HepG2 (cell line): Measurements from ENCODE around the gene HNRNPUL2. TPM values are rescaled to one million over a fixed set of nuclear protein-coding genes. Genes with fewer than 3 reads are reported as not detected.

ENCODE experiments used
- AKNA ChIP-seq: sonication (generic); formaldehyde crosslinking; IDR thresholded peaks from 2 replicates; pipeline ENCODE4 v1.4.0; 2020; ENCODE audit warnings: missing genetic modification reagents, borderline replicate concordance
- CHD4 ChIP-seq: fragments of 200-600 bp; sonication (generic); IDR thresholded peaks from 2 replicates; pipeline ENCODE4 v1.7.0; 2017; ENCODE audit warnings: mild to moderate bottlenecking, low read length, borderline replicate concordance
- KDM3A ChIP-seq: IDR thresholded peaks from 2 replicates; pipeline ENCODE4 v1.6.1; 2018; ENCODE audit warnings: low read depth, missing compliant biosample characterization
- MNT ChIP-seq: fragments of 450-650 bp; IDR thresholded peaks from 2 replicates; pipeline ENCODE4 v1.6.1; 2016
- PHF21A ChIP-seq: sonication (generic); formaldehyde crosslinking; IDR thresholded peaks from 2 replicates; pipeline ENCODE4 v1.5.0; 2020; ENCODE audit warnings: mild to moderate bottlenecking, missing genetic modification reagents
- SMAD3 ChIP-seq: sonication (generic); formaldehyde crosslinking; IDR thresholded peaks from 2 replicates; pipeline ENCODE4 v1.4.0; 2020; ENCODE audit warnings: missing genetic modification reagents
- TSC22D2 ChIP-seq: sonication (generic); formaldehyde crosslinking; IDR thresholded peaks from 2 replicates; pipeline ENCODE4 v1.5.1; 2020; ENCODE audit warnings: missing genetic modification reagents, mild to moderate bottlenecking, borderline replicate concordance
- ZFP90 ChIP-seq: sonication (generic); formaldehyde crosslinking; IDR thresholded peaks from 2 replicates; pipeline ENCODE4 v1.8.0; 2022; ENCODE audit warnings: missing genetic modification reagents, mild to moderate bottlenecking, inconsistent platforms, borderline replicate concordance
- ZGPAT ChIP-seq: IDR thresholded peaks from 2 replicates; pipeline ENCODE4 v1.6.1; 2016; ENCODE audit warnings: mild to moderate bottlenecking
- ZMYM2 ChIP-seq: sonication (generic); formaldehyde crosslinking; IDR thresholded peaks from 2 replicates; pipeline ENCODE4 v1.8.0; 2022; ENCODE audit warnings: mild to moderate bottlenecking, missing genetic modification reagents
- ZNF121 ChIP-seq: sonication (generic); formaldehyde crosslinking; IDR thresholded peaks from 2 replicates; pipeline ENCODE4 v1.5.0; 2020; ENCODE audit warnings: mild to moderate bottlenecking, missing genetic modification reagents
- ZNF275 ChIP-seq: sonication (generic); formaldehyde crosslinking; IDR thresholded peaks from 2 replicates; pipeline ENCODE4 v1.8.0; 2022; ENCODE audit warnings: missing genetic modification reagents, mild to moderate bottlenecking, inconsistent platforms, borderline replicate concordance
- ZNF292 ChIP-seq: sonication (generic); formaldehyde crosslinking; IDR thresholded peaks from 2 replicates; pipeline ENCODE4 v1.8.1; 2022; ENCODE audit warnings: mild to moderate bottlenecking, low read depth, missing genetic modification reagents, borderline replicate concordance
- ZNF329 ChIP-seq: sonication (generic); formaldehyde crosslinking; IDR thresholded peaks from 2 replicates; pipeline ENCODE4 v1.9.0; 2021; ENCODE audit warnings: low read depth, mild to moderate bottlenecking, missing genetic modification reagents
- ZNF513 ChIP-seq: sonication (generic); formaldehyde crosslinking; conservative IDR thresholded peaks from 2 replicates; pipeline ENCODE4 v1.5.0; 2020; ENCODE audit warnings: missing genetic modification reagents
- ZNF543 ChIP-seq: sonication (generic); formaldehyde crosslinking; IDR thresholded peaks from 2 replicates; pipeline ENCODE4 v1.4.0; 2020; ENCODE audit warnings: mild to moderate bottlenecking, missing genetic modification reagents
- ZNF761 ChIP-seq: sonication (generic); formaldehyde crosslinking; conservative IDR thresholded peaks from 2 replicates; pipeline ENCODE4 v1.4.0; 2020; ENCODE audit warnings: mild to moderate bottlenecking, missing genetic modification reagents
- ZNF839 ChIP-seq: sonication (generic); formaldehyde crosslinking; IDR thresholded peaks from 2 replicates; pipeline ENCODE4 v1.4.0; 2020; ENCODE audit warnings: missing genetic modification reagents, mild to moderate bottlenecking, borderline replicate concordance
- polyA plus RNA-seq, 8 experiments: library from polyadenylated mRNA; depleted of rRNA in 3 of 8; stranded (reverse) in 7 of 8; unstranded in 1 of 8; fragments of >200 nt; fragmentation: Illumina TruSeq in 4 of 8; extraction: Trizol in 4 of 8; gene quantifications; 2 replicates each; pipeline versions ENCODE4 v1.2.1 to v1.2.3, GENCODE V29; 2011 to 2016; ENCODE audit warnings: low read depth in 4 of 8, missing spikeins in 1 of 8, mixed read lengths in 1 of 8; ENCODE audit not compliant: insufficient read depth in 1 of 8
- total RNA-seq, 5 experiments: library from RNA; depleted of rRNA; stranded (reverse); fragments of >200 nt; fragmentation: Illumina TruSeq; extraction: Trizol; gene quantifications; 2 replicates each; pipeline ENCODE4 v1.2.3, GENCODE V29; 2016; ENCODE audit warnings: low read depth in 1 of 5

The HNRNPUL2 gene
- total and polyA plus RNA-seq, 2 of the 13 experiments (the other 11 are each of a cell fraction or from before 2014, with no cell fraction given): 8.4 to 9.6 TPM

- TF ChIP-seq CHD4 (peak; percentile 60; the same call in 1 of the 2 replicates), KDM3A (CRISPR knock-in tag) (peak; percentile 7; the same call in 1 of the 2 replicates), SMAD3 (CRISPR knock-in tag) (0 out of 2 replicates have a peak, but pooled peaks have one; percentile 0), ZGPAT (no peak), TSC22D2 (CRISPR knock-in tag) (0 out of 2 replicates have a peak, but pooled peaks have one; percentile 4), ZNF292 (peak; percentile 26; the same call in 1 of the 2 replicates), ZMYM2 (CRISPR knock-in tag) (peak; percentile 49; the same call in 1 of the 2 replicates), ZNF839 (CRISPR knock-in tag) (no peak), ZNF513 (CRISPR knock-in tag) (no peak), ZNF329 (CRISPR knock-in tag) (0 out of 2 replicates have a peak, but pooled peaks have one; percentile 29), ZNF121 (CRISPR knock-in tag) (0 out of 2 replicates have a peak, but pooled peaks have one; percentile 19), AKNA (CRISPR knock-in tag) (0 out of 2 replicates have a peak, but pooled peaks have one; percentile 51), MNT (no peak), ZNF761 (CRISPR knock-in tag) (no peak), PHF21A (CRISPR knock-in tag) (no peak), ZFP90 (CRISPR knock-in tag) (peak; percentile 20; the same call in 1 of the 2 replicates), ZNF543 (no peak), ZNF275 (CRISPR knock-in tag) (no peak; the same call in 1 of the 2 replicates)
Measured at GRCh38 chr11:62664405-62665074, 62.7 kb downstream of the HNRNPUL2 start (continued).
